ENCODE measurements around the gene ADARB1.

ADARB1 gene

DNA sequence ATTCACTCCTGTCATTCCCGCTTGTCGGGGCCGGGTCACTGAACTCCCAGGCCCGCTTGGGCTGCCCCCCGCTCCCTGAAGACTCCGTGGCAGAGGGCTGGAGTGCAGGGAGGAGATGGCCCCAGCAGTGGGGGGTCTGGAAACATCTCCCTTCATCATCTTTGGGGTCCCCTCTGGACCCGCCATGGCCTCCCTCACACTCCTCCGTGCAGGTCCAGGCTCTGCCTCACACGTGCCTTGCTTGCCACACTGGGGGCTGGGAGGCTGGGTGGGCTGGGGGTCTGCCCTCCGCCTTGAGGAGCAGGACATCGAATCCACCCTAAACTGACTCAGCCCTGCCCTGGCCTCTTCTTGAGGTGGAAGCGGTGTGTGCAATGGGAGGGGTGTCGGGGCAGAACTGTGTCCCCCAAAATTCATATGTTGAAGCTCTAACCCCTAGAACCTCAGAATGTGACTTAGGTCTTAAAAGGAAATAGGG, 178.1 kb downstream of the ADARB1 start:
- no peak for DNase-seq (ENCODE audit: low read depth)

DNA sequence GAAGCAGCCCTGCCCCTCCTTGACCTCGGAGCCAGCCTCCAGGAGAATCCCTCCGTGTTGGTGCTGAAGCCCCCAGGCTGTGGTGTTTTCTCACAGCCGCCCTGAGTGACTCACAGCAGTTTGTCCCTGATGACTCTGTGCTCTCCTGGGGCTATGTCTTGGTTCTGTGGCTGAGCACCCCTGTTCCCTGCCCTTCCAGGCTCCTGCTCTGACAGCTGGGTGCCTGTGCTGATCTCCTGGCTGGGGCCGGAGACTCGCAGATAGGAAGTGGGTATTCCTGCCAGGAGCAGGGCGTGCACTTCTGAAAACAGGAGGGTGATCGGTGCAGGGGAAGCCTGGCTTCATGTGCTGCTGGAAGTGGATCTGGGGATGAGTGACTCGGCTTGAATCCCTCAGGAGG, 178.8 kb downstream of the ADARB1 start:
- peak; percentile 75 for DNase-seq (ENCODE audit: low read depth)

DNA sequence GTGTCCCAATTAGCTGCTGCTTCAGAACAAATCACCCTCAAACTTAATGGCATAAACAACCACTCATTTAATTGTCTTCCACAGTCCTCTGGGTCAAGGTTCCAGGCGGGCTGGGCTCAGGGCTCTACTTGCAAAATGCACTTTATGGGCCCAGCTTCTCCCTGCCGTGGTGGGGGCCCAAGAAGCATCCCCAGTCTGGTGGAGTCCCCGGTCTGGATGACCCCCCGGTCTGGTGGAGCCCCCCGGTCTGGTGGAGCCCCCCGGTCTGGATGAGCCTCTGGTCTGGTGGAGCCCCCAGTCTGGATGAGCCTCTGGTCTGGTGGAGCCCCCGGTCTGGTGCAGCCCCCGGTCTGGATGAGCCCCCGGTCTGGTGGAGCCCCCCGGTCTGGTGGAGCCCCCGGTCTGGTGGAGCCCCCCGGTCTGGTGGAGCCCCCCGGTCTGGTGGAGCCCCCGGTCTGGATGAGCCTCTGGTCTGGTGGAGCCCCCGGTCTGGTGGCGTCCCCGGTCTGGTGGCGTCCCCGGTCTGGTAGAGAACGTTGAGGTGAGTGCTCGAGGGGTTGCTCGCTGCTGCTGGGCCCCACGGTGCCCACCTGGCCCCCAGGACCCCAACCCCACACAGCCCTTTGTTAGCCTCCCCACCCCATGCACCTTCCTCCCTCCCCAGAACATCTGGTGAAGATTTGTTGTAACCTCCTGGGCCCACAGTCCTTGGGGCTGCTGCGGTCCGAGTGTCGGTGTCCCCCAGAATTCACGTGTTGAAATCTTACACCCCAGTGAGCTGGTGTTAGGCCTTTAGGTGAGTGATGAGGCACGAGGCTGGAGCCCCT, 179.5 kb downstream of the ADARB1 start:
- DNase-seq (ENCODE audit: low read depth): no peak

DNA sequence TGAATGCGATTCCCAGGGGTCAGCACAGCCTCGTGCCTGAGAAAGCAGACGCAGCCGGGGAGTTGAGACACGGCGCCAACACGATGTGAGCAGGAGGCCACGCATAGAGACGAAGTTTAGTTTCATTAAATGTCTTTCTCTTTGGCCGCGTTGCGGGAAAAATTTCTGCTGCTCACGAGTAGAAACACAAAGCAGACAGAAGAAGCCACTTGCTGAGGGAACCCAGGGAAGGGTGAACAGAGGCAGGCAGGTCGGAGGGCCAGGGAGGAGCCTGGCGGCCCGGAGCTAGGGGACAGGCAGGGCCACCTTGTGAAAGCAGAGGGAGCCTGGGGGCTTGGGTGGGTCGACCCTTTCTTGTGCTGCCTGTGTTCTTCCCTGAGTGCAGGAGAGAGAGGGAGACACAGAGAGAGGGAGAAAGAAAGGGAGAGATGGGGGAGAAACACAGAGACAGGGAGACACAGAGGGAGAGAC, 180.1 kb downstream of the ADARB1 start:
- no peak for DNase-seq (ENCODE audit: low read depth)

GRCh38 chr21:45255381-45256020, 181.1 kb downstream of the ADARB1 start:
- DNase-seq (ENCODE audit: low read depth): no peak

DNA sequence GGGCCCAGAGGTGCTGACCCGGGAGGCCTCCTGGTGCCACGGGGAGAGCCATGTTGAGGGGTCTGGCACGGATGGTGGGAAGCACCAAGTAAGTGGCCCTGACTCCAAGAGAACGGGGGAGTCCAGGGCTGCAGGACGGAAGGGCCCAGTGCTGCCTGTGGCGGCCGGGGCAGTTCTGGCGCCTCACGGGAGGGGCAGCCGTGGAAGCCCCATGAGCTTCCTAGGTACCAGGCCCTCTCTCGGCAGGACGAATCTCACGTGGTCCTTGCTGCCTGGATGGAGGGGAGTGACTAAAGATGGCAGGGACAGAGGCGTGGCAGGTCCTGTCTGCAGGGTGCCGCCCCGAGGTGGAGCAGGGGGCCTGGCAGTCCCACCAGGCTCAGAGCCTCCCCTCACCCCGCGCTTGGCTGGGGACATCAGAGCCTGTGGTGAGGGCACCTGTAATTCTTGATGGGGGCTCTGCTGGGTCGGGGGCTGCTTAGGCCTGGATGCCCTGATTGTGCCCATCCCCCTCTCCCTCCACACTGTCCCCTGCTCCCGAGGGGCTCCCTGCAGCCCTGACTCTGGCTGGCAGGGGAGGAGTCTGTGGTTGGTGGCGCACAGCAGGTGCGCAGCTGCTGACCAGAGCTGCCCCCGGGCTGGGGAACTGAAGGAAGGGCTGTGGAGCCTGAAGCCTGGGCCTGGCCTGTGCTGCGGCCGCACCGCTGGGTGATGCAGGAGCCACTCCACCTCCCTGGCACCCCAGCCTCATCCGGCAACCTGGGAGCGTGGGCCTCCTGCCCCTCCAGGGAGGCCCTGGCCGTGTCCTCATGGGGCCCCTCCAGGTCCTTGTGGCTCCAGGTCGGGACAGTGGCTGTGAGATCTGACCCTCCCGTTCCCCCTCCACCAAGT, 181.9 kb downstream of the ADARB1 start:
- DNase-seq (ENCODE audit: low read depth): no peak

- no peak for DNase-seq (ENCODE audit: low read depth)
Measured at GRCh38 chr21:45256912-45257672, 182.7 kb downstream of the ADARB1 start.

DNA sequence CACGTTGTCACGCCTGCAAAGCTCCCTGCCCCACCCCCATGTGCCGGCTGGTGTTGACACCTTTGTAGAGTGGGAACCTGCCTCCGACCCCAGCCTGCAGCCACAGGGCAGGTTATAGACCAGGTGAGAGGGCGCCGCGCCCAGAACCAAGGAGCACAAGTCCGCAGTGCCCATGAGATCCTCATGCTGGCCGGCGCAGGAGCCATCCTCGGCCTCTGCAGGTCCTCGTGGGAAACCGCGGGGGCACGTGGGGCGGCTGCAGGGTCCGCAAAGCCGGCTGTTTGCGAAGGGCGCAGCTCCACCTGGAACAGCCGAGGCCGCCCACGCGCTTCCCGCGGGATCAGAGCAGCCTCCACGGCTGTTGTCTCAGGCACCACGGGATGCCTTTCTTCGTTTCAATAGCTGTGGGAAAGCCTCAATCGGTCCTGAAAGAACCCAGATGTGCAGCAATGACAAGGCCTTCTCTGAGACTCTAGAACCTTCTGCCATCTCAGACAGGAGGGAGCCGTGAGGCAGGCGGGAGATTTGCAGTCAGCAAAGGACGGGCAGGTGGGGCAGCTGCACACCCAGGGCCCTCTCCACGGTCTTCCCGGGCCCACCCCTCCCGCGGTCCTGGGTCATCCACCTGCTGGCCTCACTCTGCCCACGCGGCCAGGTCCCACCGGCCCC, 183.4 kb downstream of the ADARB1 start:
- DNase-seq (ENCODE audit: low read depth): no peak

GRCh38 chr21:45258466-45258865, 184.1 kb downstream of the ADARB1 start:
- DNase-seq (ENCODE audit: low read depth): no peak

DNA sequence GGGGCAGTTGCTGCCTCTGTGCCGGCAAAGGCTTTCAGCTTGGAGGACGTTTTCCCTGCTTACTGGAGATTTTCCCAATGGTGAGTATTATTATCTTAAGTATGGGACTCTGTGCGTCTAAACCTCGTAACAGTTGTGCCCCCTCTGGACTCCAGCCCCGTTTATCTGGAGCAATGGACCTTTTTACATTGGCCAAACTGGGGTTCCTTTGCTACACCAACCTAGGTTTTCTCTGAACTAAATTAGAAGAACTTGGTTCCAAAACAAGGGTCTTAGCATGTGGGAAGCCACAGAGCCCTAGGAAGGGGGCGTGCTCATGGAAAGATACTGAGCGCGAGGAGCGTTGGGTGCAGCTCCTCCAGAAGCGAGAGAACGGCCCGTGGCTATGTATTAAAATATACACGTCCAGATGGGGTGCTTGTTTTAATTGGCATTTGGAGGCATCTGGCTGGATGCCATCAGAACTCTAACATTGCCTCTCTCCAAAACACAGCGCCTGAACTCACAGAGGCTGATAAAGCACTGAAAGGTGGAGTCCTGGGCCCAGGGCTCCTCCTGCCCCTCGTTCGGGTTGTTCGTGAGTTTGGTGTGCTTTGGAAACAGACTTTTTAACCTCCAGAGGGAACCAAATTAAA, 184.9 kb downstream of the ADARB1 start:
- DNase-seq (ENCODE audit: low read depth): no peak

DNA sequence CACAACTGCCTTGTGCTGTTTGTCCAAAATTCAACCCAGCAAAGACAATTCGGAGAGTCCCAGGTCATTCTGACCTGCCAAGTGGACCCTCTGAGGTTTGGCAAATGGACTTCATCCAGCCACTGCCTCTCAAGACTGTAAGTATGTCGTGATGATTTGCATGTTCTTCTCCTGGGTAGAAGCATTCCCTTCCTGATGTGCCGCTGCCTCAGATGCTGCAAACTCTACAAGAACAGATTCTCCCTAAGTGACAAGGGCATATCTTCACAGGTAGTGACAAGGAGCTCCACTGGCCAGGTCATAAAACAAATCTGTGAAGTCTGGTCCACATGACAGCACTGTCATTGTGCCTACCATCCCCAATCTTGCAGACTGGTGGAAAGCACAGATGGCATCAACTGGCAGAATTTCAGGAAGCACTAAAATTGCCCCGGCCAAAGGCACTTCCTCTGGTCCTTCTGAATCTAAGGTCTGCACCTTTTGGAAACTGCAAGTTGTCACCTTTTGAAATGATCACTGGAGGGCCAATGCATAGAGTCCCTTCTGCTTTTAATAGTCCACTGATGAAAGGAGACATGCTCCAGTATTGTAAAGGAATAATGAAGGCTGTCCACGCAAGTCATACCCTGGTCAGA, 185.9 kb downstream of the ADARB1 start:
- DNase-seq (ENCODE audit: low read depth): no peak

GRCh38 chr21:45261093-45261492, 186.7 kb downstream of the ADARB1 start:
- DNase-seq (ENCODE audit: low read depth): no peak

GRCh38 chr21:45262041-45262581, 187.7 kb downstream of the ADARB1 start:
- DNase-seq (ENCODE audit: low read depth): no peak

- DNase-seq (ENCODE audit: low read depth): no peak
Measured at GRCh38 chr21:45262616-45263015, 188.2 kb downstream of the ADARB1 start.

GRCh38 chr21:45263534-45263933, 189.2 kb downstream of the ADARB1 start:
- no peak for DNase-seq (ENCODE audit: low read depth)

DNA sequence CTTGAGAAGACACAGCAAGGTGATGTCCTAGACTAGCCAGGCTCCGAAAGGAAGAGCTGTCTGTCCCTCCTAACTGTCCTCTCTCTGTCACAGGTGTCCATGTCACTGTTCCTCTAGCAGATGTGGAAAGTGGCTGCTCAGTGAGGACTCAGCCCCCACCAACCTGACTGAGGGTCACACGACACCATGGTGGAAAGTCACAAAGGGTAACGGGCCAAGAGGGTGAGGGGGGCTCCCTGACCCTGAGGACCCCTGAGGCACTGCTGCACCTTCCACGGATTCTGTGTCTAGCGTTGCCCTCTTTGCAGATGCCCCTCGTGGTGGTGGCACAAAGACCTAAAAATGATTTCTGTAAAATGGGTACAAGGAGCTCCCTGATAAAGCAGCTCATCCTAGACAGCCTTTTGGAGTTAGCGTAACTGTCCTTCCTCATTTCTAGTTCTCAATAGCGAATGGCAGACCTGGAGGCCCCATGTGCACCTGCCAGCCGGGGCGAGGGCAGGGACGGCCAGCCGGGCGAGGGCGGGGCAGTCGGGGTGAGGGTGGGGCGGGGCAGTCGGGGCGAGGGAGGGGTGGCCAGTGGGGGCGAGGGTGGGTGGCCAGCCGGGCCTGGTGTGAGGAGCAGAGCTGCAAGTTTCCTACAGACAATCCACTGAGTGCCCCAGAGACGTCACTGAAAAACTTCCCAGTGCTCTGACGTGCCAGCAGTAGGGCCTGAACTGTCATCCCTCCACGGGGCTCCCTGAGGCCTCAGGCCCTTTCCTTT, 189.9 kb downstream of the ADARB1 start:
- no peak for DNase-seq (ENCODE audit: low read depth)

GRCh38 chr21:45264912-45265515, 190.6 kb downstream of the ADARB1 start:
- no peak for DNase-seq (ENCODE audit: low read depth)

GRCh38 chr21:45265721-45266517, 191.5 kb downstream of the ADARB1 start:
- no peak for DNase-seq (ENCODE audit: low read depth)
